GM12801 (cell line): ENCODE data around the gene CCDC112.

Experiments used
- TF ChIP-seq, protein P1 (sequence below): IDR thresholded peaks from one replicate; pipeline ENCODE4 v1.5.1; 2011; ENCODE audit warnings: control low read depth; ENCODE audit not compliant: insufficient read length; ENCODE audit errors: extremely low read depth

CCDC112 gene, protein sequence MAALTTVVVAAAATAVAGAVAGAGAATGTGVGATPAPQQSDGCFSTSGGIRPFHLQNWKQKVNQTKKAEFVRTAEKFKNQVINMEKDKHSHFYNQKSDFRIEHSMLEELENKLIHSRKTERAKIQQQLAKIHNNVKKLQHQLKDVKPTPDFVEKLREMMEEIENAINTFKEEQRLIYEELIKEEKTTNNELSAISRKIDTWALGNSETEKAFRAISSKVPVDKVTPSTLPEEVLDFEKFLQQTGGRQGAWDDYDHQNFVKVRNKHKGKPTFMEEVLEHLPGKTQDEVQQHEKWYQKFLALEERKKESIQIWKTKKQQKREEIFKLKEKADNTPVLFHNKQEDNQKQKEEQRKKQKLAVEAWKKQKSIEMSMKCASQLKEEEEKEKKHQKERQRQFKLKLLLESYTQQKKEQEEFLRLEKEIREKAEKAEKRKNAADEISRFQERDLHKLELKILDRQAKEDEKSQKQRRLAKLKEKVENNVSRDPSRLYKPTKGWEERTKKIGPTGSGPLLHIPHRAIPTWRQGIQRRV

DNA sequence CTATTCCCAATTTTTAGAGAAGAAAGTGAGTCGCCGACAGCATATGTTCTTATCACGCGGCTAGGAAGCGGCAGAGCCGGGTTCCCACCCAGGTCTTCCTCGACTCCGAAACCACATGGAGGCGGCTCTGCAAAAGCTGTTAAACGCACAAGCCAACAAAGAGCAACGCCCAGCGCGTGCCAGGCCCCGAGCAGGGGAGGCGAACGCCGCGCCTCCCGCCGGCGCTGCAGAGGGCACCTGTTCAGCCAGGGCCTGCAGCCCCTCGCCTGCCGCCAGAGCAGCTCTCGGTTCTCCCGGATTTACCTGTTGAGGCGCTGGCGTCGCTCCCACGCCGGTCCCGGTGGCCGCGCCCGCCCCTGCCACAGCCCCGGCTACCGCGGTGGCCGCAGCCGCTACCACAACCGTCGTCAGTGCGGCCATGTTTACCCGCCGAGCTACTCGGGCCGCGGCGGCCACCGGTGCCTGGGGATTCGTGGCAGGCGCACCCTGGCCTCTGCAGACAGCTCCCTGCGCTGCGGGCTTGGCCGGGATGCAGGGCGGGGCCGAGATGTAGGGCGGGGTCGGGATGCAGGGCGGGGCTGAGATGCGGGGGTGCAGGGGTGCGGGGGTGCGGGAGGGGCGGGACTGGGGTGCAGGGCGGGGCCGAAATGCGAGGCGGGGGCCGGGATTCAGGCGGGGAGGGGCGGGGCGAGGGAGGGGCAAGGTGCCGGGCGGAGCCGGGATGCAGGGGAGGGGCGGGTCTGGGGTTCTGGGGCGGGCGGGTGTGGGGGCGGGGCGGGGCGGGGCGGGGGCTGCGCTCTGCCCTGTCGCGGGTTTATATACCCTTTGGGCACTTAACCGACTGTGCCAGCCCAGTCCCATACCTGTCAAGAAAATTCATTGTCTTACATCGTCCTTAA, at the start of gene CCDC112:
CCDC112 (minus strand) TSS at position 531 of the 899 bp plus-strand sequence; CDS start at position 420, 111 bp downstream.
- TF ChIP-seq, protein P1, sequence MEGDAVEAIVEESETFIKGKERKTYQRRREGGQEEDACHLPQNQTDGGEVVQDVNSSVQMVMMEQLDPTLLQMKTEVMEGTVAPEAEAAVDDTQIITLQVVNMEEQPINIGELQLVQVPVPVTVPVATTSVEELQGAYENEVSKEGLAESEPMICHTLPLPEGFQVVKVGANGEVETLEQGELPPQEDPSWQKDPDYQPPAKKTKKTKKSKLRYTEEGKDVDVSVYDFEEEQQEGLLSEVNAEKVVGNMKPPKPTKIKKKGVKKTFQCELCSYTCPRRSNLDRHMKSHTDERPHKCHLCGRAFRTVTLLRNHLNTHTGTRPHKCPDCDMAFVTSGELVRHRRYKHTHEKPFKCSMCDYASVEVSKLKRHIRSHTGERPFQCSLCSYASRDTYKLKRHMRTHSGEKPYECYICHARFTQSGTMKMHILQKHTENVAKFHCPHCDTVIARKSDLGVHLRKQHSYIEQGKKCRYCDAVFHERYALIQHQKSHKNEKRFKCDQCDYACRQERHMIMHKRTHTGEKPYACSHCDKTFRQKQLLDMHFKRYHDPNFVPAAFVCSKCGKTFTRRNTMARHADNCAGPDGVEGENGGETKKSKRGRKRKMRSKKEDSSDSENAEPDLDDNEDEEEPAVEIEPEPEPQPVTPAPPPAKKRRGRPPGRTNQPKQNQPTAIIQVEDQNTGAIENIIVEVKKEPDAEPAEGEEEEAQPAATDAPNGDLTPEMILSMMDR, result no peak

DNA sequence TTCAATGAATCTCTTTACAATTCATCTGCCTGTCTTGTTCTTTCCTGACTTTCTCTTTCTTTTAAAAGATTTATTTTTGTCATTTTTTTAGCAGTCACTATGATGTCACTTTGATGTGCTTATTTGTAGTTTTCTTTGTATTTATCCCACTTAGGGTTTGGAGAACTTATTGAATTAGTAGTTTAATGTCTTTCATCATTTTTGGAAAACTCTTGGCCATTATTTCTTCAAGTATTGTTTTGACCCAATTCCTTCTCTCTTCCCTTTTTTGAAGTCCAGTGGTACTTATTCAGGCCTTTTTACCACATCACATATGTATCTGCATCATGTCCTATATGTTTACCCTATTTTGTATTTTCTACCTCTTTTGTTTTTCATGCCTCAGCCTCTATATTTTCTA, 48.9 kb upstream of the CCDC112 start:
- TF ChIP-seq, protein P1, result no peak

DNA sequence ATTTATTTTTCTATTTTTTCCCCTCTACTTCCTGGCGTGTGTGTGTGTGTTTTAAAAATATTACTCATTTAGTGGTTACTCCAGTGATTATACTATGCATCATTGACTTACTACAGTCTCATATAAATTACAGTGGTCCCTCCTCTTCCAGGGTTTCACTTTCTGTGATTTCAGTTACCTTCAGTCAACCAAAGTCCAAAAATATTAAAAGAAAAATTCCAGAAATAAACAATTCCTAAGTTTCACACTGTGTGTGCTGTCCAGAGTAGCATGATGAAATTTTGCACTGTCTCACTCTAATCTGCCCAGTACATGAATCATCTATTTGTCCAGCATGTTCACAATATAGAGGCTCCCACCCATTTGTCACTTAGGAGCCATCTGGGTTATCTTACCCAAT, 47.4 kb upstream of the CCDC112 start:
- TF ChIP-seq, protein P1, result no peak

DNA sequence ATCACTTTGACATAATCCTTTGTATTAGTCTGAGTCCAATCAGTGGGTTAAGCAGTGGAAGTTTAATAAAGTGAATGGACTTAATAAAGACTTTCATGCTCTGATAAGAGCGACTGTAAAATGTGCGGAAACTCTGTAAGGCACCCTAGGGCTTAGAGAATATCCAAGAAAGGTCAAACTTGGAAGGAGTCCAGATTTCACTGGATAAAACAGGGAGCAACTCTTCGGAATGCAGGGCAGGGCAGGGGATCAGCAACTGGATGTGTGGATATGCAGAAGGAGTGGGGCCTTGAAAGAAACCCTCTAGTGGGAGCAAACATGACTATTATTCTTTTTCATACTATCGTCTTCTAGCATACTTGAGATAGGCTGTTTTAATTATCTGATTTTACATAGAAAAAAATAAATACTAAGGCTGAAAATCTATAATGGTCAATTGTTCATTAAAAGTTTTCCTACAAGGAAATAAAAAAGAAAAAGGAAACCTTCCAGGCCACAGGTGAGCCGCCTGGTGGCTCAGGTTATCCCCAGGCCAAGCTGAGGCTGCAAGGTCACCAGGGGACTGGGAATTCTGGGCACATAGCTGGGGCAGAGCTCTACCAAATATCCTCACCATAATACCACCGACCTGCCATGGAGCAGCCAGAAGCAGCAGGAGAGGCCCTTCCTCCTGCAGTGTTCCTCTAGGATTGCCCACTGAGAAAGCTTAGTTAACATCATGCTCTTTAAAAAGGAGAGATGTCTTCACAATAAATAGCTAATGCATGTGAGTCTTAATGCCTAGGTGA, 46.3 kb upstream of the CCDC112 start:
- TF ChIP-seq, protein P1, result no peak

DNA sequence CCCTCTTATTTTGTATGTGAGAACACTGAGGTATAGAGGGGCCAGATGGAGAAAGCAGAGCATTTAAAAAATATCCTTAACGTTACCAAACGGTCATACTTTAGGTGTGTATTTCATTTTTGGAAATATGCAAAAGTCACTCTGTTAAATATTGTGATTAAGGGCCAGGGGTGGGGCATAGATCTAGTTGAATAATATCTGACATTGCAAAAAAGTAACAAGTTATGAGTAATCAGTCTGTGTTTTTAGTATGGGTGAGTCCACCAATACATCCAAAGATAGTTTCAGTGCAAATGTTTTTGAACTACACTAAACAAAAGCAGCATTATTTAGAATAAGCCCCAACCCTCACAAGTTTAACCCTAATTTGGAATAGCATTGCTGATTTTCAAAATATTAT, 45.3 kb upstream of the CCDC112 start:
- TF ChIP-seq, protein P1, result no peak

DNA sequence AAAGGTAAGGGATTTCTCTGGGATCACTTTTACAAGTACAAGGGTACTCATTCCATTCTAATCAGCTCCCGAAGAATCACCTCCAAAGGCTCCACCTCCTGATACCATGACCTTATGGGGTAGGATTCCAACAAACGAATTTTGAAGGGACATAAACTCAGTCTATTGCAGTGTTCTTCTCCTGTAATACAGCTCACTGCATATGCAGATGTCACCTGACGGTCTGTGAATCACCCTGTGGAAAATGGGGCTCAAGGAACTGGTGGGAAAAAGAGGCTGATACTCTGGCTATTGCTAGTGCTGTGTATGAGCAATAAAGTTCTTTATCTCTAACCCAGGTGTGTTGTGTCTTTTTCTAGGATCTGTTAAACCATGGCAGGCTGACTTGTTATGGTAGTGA, 42.4 kb upstream of the CCDC112 start:
- TF ChIP-seq, protein P1, result no peak
